NCI-H187 treated with DMSO at 0.1 percent for 48 hours (cell line): ENCODE data around the gene BBS9.

Experiments used
- DNase-seq: peaks from one replicate; lab custom pipeline; 2025; lab: John Stamatoyannopoulos, UW

The BBS9 gene

DNA sequence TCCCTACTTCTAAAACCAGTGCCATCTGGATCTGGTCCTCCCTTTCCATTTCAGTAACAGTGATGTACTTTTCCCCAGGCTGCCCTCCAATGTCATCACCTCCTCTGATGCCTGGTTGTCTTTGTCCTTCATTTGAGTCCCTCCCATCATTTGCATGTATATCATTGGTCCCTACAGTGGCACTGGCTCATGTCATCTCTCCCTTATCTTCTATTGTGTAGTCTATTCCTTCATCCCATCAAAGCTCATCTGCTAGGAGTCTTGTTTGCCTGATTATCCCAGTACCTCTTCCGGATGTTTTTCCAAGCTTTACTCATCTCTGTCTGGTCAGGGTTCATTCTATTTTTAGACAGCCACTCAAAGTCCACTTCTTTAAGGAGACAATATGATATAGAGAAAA lies 483.1 kb downstream of the BBS9 start:
- no peak for DNase-seq

GRCh38 chr7:33614357-33615117 lies 485.2 kb downstream of the BBS9 start:
- DNase-seq = no peak

DNA sequence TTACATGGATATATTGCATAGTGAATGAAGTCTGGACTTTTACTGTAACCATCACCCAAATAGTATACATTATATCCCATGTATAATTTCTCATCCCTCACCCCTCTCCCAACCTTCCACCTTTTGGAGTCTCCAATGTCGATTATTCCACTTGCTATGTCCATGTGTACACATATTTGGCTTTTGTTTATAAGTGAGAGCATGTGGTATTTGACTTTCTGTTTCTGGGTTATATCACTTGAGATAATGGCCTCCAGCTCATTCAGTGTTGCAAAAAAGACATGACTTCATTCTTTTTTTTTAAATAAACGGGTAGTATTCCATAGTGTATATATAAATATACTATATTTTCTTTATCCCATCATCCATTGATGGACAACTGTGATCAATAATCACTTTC lies 487.4 kb downstream of the BBS9 start:
- DNase-seq = no peak

- DNase-seq = no peak
Measured at GRCh38 chr7:33619264-33619663, 489.9 kb downstream of the BBS9 start.

GRCh38 chr7:33623267-33623666 lies 493.9 kb downstream of the BBS9 start:
- no peak for DNase-seq

DNA sequence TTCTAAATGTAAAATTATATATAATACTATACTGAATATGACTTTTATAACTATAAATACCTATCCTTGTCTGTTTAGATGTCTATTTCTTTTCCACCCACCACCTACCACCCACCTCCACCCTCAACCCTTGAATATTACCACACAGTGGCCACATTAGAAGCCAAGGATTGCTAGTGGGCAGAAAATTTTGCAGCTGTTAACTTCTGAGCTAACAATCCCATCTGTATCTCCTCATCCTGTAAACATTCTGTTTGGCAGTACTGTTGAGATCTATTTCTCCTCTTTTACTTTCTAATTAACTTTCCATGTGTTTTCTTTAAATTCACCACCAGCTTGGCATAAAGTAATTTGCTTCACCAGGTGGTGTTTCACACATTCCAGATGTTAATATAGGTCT lies 494.9 kb downstream of the BBS9 start:
- no peak for DNase-seq

DNA sequence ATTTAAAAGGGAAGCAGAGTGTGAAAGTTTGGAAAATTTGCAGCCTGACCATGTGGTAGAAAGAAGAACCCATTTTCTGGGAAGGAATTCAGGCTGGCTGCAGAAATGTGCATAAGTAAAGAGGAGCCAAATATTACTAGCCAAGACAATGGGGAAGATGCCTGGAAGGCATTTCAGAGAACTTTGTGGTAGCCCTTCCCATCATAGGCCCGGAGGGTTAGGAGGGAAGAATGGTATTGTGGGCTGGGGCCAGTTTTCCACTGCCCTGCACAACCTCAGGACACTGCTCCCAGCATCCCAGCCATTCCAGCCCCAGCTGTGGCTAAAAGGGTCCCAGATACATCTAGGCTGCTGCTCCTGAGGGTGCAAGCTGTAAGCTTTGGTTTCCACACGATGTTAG lies 497.5 kb downstream of the BBS9 start:
- no peak for DNase-seq

DNA sequence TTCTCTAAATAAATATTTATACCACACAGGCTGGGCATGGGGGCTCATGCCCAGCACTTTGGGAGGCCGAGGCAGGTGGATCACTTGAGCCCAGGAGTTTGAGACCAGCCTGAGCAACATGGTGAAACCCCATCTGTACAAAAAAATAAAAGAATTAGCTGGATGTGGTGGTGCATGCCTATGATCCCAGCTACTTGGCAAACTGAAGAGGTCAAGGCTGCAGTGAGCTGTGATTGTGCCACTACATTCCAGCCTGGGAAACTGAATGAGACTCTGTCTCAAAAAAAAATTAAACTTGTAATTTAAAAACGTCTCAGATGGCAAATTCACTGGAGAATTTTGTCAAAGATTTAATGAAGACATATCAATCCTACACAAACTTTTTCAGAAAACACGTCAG lies 498.4 kb downstream of the BBS9 start:
- no peak for DNase-seq

DNA sequence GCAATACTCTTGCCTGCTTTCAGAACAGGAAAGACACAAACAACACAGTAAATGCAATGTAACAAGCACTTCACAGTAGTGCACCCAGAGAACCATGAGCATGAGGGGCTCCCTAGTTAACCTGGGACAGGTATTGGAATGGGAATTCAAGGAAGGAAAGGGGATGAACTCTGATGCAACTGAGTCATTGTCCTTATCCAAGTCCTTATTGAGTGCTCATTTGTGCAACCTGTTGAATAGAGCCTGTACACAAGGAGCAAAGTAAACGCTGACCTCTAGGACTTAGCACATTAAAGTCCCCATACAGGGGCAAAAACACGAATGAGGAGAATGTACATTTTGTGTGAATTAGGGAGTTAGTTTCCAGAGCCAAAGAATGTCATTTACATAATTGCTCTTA lies 499.5 kb downstream of the BBS9 start:
- no peak for DNase-seq

DNA sequence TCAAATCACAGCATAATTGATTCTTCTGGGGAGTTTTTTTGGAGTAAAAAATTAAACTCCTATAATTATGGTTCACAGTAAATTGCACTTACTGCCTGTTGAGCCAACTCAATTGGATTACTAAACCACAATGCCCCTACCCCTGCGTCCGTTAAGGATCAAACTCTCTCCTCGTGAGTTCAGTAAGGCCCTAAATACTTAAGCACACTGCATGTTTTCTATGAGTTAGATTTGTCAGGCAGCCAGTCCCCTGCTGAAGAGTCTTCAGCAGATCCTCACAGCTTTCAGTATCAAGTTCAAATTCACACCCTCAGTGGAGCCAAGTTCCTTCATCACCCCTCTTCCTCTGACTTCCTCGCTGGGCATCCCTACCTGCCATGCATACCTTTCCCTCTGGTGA lies 501.0 kb downstream of the BBS9 start:
- no peak for DNase-seq

- no peak for DNase-seq
Measured at GRCh38 chr7:33632322-33632721, 503.0 kb downstream of the BBS9 start.

DNA sequence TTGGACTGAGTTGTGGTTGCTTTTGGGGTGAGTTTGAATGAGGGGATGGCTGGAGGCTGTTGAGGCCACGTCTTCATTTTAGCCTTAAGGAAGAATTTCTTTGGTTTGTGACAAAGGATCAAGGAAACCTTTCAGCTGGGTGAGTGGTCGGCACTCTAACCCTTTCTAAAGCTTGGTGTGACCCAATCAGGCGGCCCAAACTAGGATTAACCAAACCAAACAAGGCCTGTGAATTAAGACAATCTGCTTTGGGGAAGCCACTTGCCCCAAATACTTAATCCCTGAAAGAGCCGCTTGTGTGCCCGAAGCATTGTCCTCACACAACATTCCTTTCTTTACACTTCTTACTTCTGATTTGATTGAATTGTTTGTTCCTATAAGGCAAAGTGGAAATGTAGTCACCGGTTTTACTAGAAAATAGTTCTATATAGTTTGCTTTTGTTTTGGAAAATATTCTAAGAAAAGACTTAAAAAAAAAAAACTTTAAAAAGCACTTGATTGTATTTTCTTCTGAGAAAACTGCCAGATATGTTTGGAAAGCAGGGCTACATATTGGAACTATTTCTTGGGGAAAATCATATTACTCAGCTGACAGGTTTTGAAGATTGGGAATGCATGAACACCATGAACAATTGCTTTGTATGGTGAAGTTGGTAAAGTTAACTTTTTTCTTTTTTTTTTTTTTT lies 503.6 kb downstream of the BBS9 start:
- DNase-seq = no peak

- DNase-seq = no peak
Measured at GRCh38 chr7:33634606-33635005, 505.2 kb downstream of the BBS9 start.

DNA sequence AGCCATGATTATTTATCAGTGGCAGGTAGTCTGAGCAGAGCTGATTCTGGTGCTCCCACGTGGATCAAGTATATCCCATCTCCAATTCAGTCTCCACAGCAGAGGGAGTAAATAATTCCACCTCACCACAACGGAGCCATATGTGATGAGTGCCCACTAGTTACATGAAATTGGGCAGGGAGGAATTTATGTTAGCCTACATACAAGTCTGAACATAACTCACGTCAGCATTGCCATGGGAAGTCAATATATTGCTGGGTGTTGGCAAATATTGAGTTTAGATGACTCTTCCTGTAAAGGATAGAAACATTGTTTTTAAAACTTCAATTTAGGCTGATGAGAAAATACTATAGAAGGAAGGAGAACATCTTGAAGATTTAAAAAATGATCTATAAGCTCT lies 507.0 kb downstream of the BBS9 start:
- no peak for DNase-seq

DNA sequence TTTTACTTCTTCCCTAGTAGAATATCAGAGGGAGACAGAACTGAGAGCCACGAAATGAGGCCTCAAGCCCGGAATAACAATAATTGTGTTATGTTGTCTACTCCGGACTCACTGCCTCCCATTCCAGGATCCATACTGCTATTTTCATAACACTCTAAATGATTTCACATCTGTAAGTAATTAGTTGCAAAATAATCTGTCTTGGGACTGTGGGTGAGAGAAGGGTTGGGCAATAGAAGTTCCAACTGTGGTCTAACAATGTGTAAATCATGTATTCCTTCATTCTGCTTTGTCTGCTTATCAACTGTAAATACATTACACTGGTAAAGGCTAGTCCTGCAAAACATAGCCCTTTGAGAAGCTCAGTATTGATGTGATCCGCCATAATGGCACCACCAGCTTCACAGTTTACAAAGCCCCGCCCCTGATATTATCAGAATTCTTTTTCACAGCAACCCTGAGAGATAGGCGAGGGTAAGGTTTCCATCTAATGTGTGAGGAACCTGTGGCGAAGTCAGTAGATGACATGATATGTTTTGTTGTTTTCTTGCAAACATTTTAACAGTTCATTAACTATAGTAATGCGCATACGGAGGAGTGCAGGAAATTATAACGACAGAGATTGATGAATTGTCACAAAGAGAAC lies 510.3 kb downstream of the BBS9 start:
- no peak for DNase-seq

DNA sequence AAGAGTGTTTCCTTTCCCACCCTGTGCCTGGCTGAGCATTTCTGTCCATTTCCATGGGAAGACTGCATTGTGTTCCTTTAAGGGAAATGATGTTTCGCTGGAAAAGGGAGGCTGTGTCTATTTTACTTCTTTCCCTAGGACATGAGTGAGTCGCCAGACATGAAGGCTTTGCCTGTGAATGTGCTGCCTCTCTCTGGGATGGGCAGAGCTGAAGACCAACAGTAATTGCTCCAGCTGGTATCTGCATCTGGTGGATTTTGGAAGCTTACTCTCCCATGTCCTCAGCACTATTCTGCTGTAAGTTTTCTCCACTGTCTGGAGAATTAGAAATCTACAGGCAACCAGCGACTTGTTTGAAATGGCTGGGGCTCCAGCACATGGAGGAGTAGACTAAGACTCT lies 511.4 kb downstream of the BBS9 start:
- DNase-seq = no peak

- DNase-seq = no peak
Measured at GRCh38 chr7:33642312-33642711, 512.9 kb downstream of the BBS9 start.

GRCh38 chr7:33643530-33643929 lies 514.2 kb downstream of the BBS9 start:
- no peak for DNase-seq

GRCh38 chr7:33644489-33644888 lies 515.1 kb downstream of the BBS9 start:
- no peak for DNase-seq

- no peak for DNase-seq
Measured at GRCh38 chr7:33645104-33645503, 515.7 kb downstream of the BBS9 start.

DNA sequence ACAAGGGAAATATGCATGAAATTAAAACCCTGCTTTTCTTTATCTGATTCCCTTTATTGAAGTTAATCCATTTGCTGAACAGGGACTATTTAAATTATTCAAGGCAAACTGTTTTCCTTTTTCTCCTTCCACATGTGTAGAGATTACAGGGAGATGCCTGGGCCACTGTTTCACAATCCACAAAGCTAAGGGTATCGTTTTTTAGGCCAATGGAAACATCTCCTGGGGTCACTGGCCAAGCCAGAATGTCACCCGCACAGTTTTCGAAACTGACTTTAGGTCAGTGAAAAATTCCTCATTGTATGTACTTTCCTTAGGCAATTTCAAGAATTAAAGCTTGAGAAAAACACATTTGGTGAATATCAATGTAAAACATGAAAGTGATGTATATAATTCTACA lies 516.8 kb downstream of the BBS9 start:
- DNase-seq = no peak

GRCh38 chr7:33646891-33647391 lies 517.6 kb downstream of the BBS9 start:
- no peak for DNase-seq
